PC-3 (cell line): Measurements from ENCODE around the gene S100A3. TPM values are rescaled to one million over a fixed set of nuclear protein-coding genes. Genes with fewer than 3 reads are reported as not detected.

Experiments used
- ATAC-seq: fragments of 200-7000 bp; cut with Tn5 transposase; 2 replicates; pipeline ENCODE4 v1.9.1; 2020; ENCODE audit warnings: mild to moderate bottlenecking, moderate library complexity
- BruUV-seq: library from RNA; stranded (reverse); fragments of 400-500 nt; replicated peaks from 2 replicates; lab custom pipeline; 2021; lab: Mats Ljungman, UMichigan
- CTCF ChIA-PET: fragments of 300-600 bp; sonication (Branson Sonifier 250); formaldehyde crosslinking; loops from one replicate; lab custom pipeline; 2022; ENCODE audit warnings: antibody characterized with exemption; lab: Charles Lee
- POLR2A ChIA-PET: fragments of 300-600 bp; sonication (Branson Sonifier 250); formaldehyde crosslinking; loops from one replicate; lab custom pipeline; 2022; ENCODE audit warnings: antibody characterized with exemption; ENCODE audit not compliant: unreplicated experiment; lab: Charles Lee
- DNase-seq: peaks from one replicate; pipeline ENCODE4 v3.0.0-alpha.2; 2015
- H2AFZ ChIP-seq: fragments of 300-600 bp; sonication (generic); 2 replicates; pipeline ENCODE4 v1.6.0; 2016; ENCODE audit warnings: antibody characterized with exemption, low read length
- H3F3A ChIP-seq: fragments of 300-600 bp; sonication (generic); one replicate; pipeline ENCODE4 v1.6.0; 2017; ENCODE audit warnings: antibody characterized with exemption, low read length, control low read depth, mild to moderate bottlenecking; ENCODE audit not compliant: unreplicated experiment
- H3K27ac ChIP-seq: fragments of 300-600 bp; sonication (generic); 2 replicates; pipeline ENCODE4 v1.5.1; 2016; ENCODE audit warnings: mild to moderate bottlenecking, low read length
- H3K27me3 ChIP-seq: fragments of 300-600 bp; sonication (generic); 2 replicates; pipeline ENCODE4 v1.6.1; 2016; ENCODE audit warnings: low read length, mixed read lengths
- H3K36me3 ChIP-seq: fragments of 300-600 bp; sonication (generic); 2 replicates; pipeline ENCODE4 v1.6.1; 2016; ENCODE audit warnings: low read depth, mixed run types, low read length, mixed read lengths
- H3K4me1 ChIP-seq: fragments of 300-600 bp; sonication (generic); 2 replicates; pipeline ENCODE4 v1.5.1; 2016; ENCODE audit warnings: low read length; ENCODE audit not compliant: insufficient read depth
- H3K4me2 ChIP-seq: fragments of 300-600 bp; sonication (generic); 2 replicates; pipeline ENCODE4 v1.6.0; 2016; ENCODE audit warnings: low read length
- H3K4me3 ChIP-seq: fragments of 300-600 bp; sonication (generic); 2 replicates; pipeline ENCODE4 v1.5.1; 2016; ENCODE audit warnings: mild to moderate bottlenecking, low read length, mixed read lengths
- H3K79me2 ChIP-seq: fragments of 300-600 bp; sonication (generic); 2 replicates; pipeline ENCODE4 v1.6.1; 2017; ENCODE audit warnings: low read length, mixed read lengths
- H3K9ac ChIP-seq: fragments of 300-600 bp; sonication (generic); 2 replicates; pipeline ENCODE4 v1.6.0; 2016; ENCODE audit warnings: mild to moderate bottlenecking, low read length
- H3K9me2 ChIP-seq: fragments of 300-600 bp; sonication (generic); replicated peaks from 2 replicates; pipeline ENCODE4 v1.6.1; 2016; ENCODE audit warnings: mixed run types, low read length, mixed read lengths
- H3K9me3 ChIP-seq: fragments of 300-600 bp; sonication (generic); 2 replicates; pipeline ENCODE4 v1.6.1; 2016; ENCODE audit warnings: low read length, mixed read lengths
- H4K20me1 ChIP-seq: fragments of 300-600 bp; sonication (generic); 2 replicates; pipeline ENCODE4 v1.6.1; 2016; ENCODE audit warnings: low read length, mixed read lengths
- CTCF ChIP-seq: fragments of 300-600 bp; sonication (generic); conservative IDR thresholded peaks from 2 replicates; pipeline ENCODE4 v1.5.1; 2017; ENCODE audit warnings: antibody characterized with exemption, low read depth, mild to moderate bottlenecking, low read length
- EZH2 ChIP-seq: fragments of 300-600 bp; sonication (generic); IDR thresholded peaks from one replicate; pipeline ENCODE4 v1.6.1; 2017; ENCODE audit warnings: antibody characterized with exemption, mild to moderate bottlenecking, low read length; ENCODE audit not compliant: unreplicated experiment
- EZH2phosphoT487 ChIP-seq: fragments of 300-600 bp; sonication (generic); IDR thresholded peaks from 2 replicates; pipeline ENCODE4 v1.6.1; 2018; ENCODE audit warnings: mild to moderate bottlenecking, antibody characterized with exemption, low read length, borderline replicate concordance
- intact Hi-C: fragments of 100-400 bp; cut with micrococcal nuclease; formaldehyde crosslinking; loops from 2 replicates; pipeline ENCODE4 v1.9.0; 2023
- total RNA-seq: library from RNA; depleted of rRNA; stranded (reverse); fragments of >200 nt; gene quantifications from 2 replicates; pipeline ENCODE4 v1.2.3, GENCODE V29; 2014

Gene S100A3
- total RNA-seq, 1 experiment from 2014 or later: 4.6 TPM

DNA sequence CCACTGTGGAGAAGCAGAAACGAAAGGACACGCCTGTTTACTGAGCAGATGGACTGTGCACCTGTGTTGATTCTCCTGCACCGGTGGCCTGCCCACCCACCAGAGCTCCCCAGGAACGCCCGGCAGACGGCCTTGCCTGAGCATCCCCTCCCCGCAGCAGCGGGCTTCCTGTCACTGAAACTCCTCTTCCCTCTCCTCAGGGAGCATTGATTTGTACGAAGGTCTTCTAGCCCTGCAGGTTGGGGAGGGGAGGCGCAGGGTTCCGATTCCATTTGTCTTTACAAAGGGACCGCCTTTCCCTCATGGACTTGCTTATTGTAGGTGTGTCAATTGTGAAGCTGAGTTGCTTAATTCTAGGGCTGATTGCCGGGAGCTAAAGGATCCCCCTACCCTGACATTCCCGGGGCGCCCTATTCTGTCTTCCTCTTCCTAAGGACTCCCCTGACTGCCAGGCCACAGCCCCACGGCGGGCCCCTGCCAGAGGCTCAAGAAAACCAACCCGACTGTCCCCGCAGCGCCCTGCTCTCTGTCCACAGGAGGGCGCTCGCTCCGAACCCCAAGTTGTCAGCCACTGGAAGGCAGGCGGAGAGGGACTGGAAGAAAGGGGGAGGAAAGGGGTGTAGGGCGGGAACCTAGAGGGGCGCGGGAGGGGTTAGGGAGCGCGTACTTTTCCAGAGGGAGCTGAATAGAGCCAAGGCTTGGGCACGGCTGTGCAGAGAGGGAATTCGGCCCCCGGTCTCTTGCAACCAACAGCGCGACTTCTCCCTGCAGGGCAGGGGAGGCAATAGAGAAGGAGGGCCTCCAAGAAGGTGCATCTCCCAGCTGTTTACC, 16.1 kb downstream of the S100A3 start:
- no TSS peak for BruUV-seq
- peaks cover 5% of the 10 kb centered on the region for H3F3A ChIP-seq
- TF ChIP-seq EZH2phosphoT487 (no peak), CTCF (peak; percentile 96)
- no peaks in the 10 kb centered on the region for H3K9me3 ChIP-seq
- H3K27ac ChIP-seq: peak overlapping the region; percentile 94
- peaks cover 46% of the 10 kb centered on the region for H3K4me1 ChIP-seq
- ChIA-PET POLR2A (interaction anchor here (0.7 to 4.6 kb wide), 6 partner anchors 11 to 101 kb away, joined by 3 to 47 read pairs (median 8); partner anchors contain the start of genes CHTOP, S100A13, S100A16 and S100A2), CTCF (interaction anchor here (0.7 to 2.6 kb wide), 16 partner anchors 12 to 177 kb away, joined by 3 to 25 read pairs (median 4); partner anchors contain the start of genes S100A14, S100A2 and S100A4)
- peaks cover 23% of the 10 kb centered on the region for H3K79me2 ChIP-seq
- H3K27me3 ChIP-seq: no peaks in the 10 kb centered on the region
- intact Hi-C loops: loop anchor here (1.0 to 2.0 kb wide), 4 partner anchors 12 to 76 kb away; partner anchors contain the start of gene S100A4
- H2AFZ ChIP-seq: no peak overlapping the region
- no peaks in the 10 kb centered on the region for H3K9me2 ChIP-seq
- peak; percentile 21 for ATAC-seq
- peak; percentile 87 for DNase-seq
- H4K20me1 ChIP-seq: 0 out of 2 replicates have a peak, but pooled peaks cover 3% of the 10 kb centered on the region
- peak overlapping the region; percentile 84 for H3K4me2 ChIP-seq
- peak overlapping the region; percentile 95 for H3K9ac ChIP-seq
- peak overlapping the region; percentile 28; the same call in 1 of the 2 replicates for H3K4me3 ChIP-seq
- H3K36me3 ChIP-seq: peaks cover 12% of the 10 kb centered on the region

- no peaks in the 10 kb centered on the region for H3K9me2 ChIP-seq
- H3K36me3 ChIP-seq: peaks cover 12% of the 10 kb centered on the region
- peak overlapping the region; percentile 95 for H3K9ac ChIP-seq
- POLR2A ChIA-PET: interaction anchor here (0.7 to 4.6 kb wide), 3 partner anchors 34 to 102 kb away, joined by 4 to 47 read pairs (median 32); partner anchors contain the start of genes CHTOP and S100A2
- peaks cover 44% of the 10 kb centered on the region for H3K4me1 ChIP-seq
- H3K27ac ChIP-seq: peak overlapping the region; percentile 94
- no peaks in the 10 kb centered on the region for H3K9me3 ChIP-seq
- H3K4me2 ChIP-seq: peak overlapping the region; percentile 84
- H3K79me2 ChIP-seq: peaks cover 23% of the 10 kb centered on the region
- no peak overlapping the region for H3K4me3 ChIP-seq
- no peaks in the 10 kb centered on the region for H3K27me3 ChIP-seq
- H3F3A ChIP-seq: peaks cover 5% of the 10 kb centered on the region
- intact Hi-C loops: loop anchor here (2.0 kb wide), 1 partner anchor 77 kb away; no protein-coding TSS in a partner anchor
- no TSS peak for BruUV-seq
- H4K20me1 ChIP-seq: 0 out of 2 replicates have a peak, but pooled peaks cover 3% of the 10 kb centered on the region
- DNase-seq (no peak), ATAC-seq (no peak)
- no peak for TF ChIP-seq EZH2
- no peak for TF ChIP-seq EZH2phosphoT487
- TF ChIP-seq CTCF: no peak
- CTCF ChIA-PET: interaction anchor here (1.1 to 2.6 kb wide), 5 partner anchors 16 to 85 kb away, joined by 3 to 25 read pairs (median 4); partner anchors contain the start of gene S100A2
- no peak overlapping the region for H2AFZ ChIP-seq
Measured at GRCh38 chr1:153532181-153532580, 16.9 kb downstream of the S100A3 start.
